SK-N-SH (cell line): ENCODE measurements around the gene NR5A1. TPM values are rescaled to one million over a fixed set of nuclear protein-coding genes. Genes with fewer than 3 reads are reported as not detected.
A peak's percentile ranks its signal among the peaks of the same experiment; 100 is the strongest.

Experiments used
- CTCF ChIA-PET: fragments of 300-600, 350-600 bp; formaldehyde crosslinking; extraction: SDS; loops from one replicate; lab custom pipeline; 2021; lab: Yijun Ruan, JAX
- POLR2A ChIA-PET: fragments of 350-600 bp; sonication (Branson Sonifier 250); formaldehyde crosslinking; extraction: SDS; loops from one replicate; lab custom pipeline; 2020; ENCODE audit warnings: antibody characterized with exemption, inconsistent platforms; lab: Yijun Ruan, JAX
- DNase-seq: peaks from one replicate; pipeline ENCODE4 v3.0.0; 2012
- H2AFZ ChIP-seq: fragments of 200-600 bp; sonication (generic); 2 replicates; pipeline ENCODE4 v1.8.1; 2016; ENCODE audit warnings: antibody characterized with exemption, mild to moderate bottlenecking, low read depth
- H3F3A ChIP-seq: fragments of 200-600 bp; sonication (generic); replicated peaks from 2 replicates; pipeline ENCODE3; 2016; ENCODE audit warnings: antibody characterized with exemption, mild to moderate bottlenecking; ENCODE audit not compliant: insufficient read depth
- H3K27ac ChIP-seq, 2 experiments: fragments of 200-500 bp in 1 of 2; fragments of 200-600 bp in 1 of 2; sonication (Bioruptor generic) in 1 of 2; sonication (generic), shearing (Covaris generic) in 1 of 2; 2 replicates each; pipeline versions ENCODE4 v1.5.1 to v1.6.1; 2014 to 2016; ENCODE audit warnings: low read depth in 2 of 2, inconsistent platforms in 1 of 2, low read length in 1 of 2, mild to moderate bottlenecking in 1 of 2, mixed read lengths in 1 of 2
- H3K27me3 ChIP-seq: fragments of 200-600 bp; sonication (generic), shearing (Covaris generic); 2 replicates; pipeline ENCODE4 v1.6.1; 2016; ENCODE audit warnings: mixed run types; ENCODE audit not compliant: insufficient read depth
- H3K36me3 ChIP-seq, 2 experiments: fragments of 200-500 bp in 1 of 2; fragments of 200-600 bp in 1 of 2; sonication (Bioruptor generic) in 1 of 2; sonication (generic) in 1 of 2; replicated peaks in 1 of 2; 2 replicates each; pipeline versions ENCODE3 to v1.5.1; 2014 to 2016; ENCODE audit warnings: low read length in 1 of 2, mild to moderate bottlenecking in 1 of 2; ENCODE audit not compliant: insufficient read depth in 2 of 2, control insufficient read depth in 1 of 2
- H3K4me1 ChIP-seq, 2 experiments: fragments of 200-500 bp in 1 of 2; fragments of 200-600 bp in 1 of 2; sonication (Bioruptor generic) in 1 of 2; sonication (generic), shearing (Covaris generic) in 1 of 2; 2 replicates each; pipeline versions ENCODE4 v1.5.1 to v1.6.1; 2014 to 2016; ENCODE audit warnings: low read depth in 1 of 2, low read length in 1 of 2, mixed run types in 1 of 2; ENCODE audit not compliant: insufficient read depth in 2 of 2, control insufficient read depth in 1 of 2
- H3K4me2 ChIP-seq: fragments of 200-600 bp; sonication (generic), shearing (Covaris generic); 2 replicates; pipeline ENCODE4 v1.6.1; 2017; ENCODE audit warnings: mixed run types
- H3K4me3 ChIP-seq, 2 experiments: fragments of 200-500 bp in 1 of 2; fragments of 200-600 bp in 1 of 2; sonication (Bioruptor generic) in 1 of 2; sonication (generic), shearing (Covaris generic) in 1 of 2; 2 replicates each; pipeline versions ENCODE4 v1.5.1 to v1.8.1; 2014 to 2016; ENCODE audit warnings: low read depth in 2 of 2, inconsistent platforms in 1 of 2, low read length in 1 of 2, mild to moderate bottlenecking in 1 of 2, mixed read lengths in 1 of 2, moderate library complexity in 1 of 2
- H3K79me2 ChIP-seq: fragments of 200-600 bp; sonication (generic); 2 replicates; pipeline ENCODE4 v1.8.1; 2017; ENCODE audit warnings: mild to moderate bottlenecking; ENCODE audit not compliant: insufficient read depth
- H3K9ac ChIP-seq: fragments of 200-600 bp; sonication (generic); 2 replicates; pipeline ENCODE4 v1.6.1; 2017; ENCODE audit warnings: mixed run types
- H3K9me2 ChIP-seq: fragments of 200-600 bp; sonication (generic); 2 replicates; pipeline ENCODE4 v1.6.1; 2017; ENCODE audit warnings: mixed run types
- H3K9me3 ChIP-seq: fragments of 200-600 bp; sonication (generic); 2 replicates; pipeline ENCODE4 v1.6.1; 2017; ENCODE audit warnings: mixed run types, mild to moderate bottlenecking, moderate library complexity
- H4K20me1 ChIP-seq: fragments of 200-600 bp; sonication (generic); 2 replicates; pipeline ENCODE4 v1.6.1; 2017; ENCODE audit warnings: mild to moderate bottlenecking, mixed run types; ENCODE audit not compliant: insufficient read depth
- CHD2 ChIP-seq: fragments of 150-350 bp; IDR thresholded peaks from 2 replicates; pipeline ENCODE4 v1.6.1; 2018; ENCODE audit warnings: low read length; ENCODE audit not compliant: partially characterized antibody
- EP300 ChIP-seq, 2 experiments: IDR thresholded peaks; 2 replicates each; pipeline versions ENCODE4 v1.4.0 to v1.6.1; 2012; ENCODE audit warnings: borderline replicate concordance in 1 of 2, low read depth in 1 of 2, low read length in 1 of 2
- EZH2phosphoT487 ChIP-seq: fragments of 200-600 bp; sonication (generic); IDR thresholded peaks from 2 replicates; pipeline ENCODE4 v1.6.1; 2017; ENCODE audit warnings: low read depth, mixed run types, mild to moderate bottlenecking, antibody characterized with exemption, moderate library complexity, borderline replicate concordance
- FOXJ3 ChIP-seq: sonication (generic); formaldehyde crosslinking; IDR thresholded peaks from 2 replicates; pipeline ENCODE4 v1.5.1; 2020; ENCODE audit warnings: mild to moderate bottlenecking, missing genetic modification reagents
- FOXM1 ChIP-seq: IDR thresholded peaks from 2 replicates; pipeline ENCODE4 v1.4.0; 2012; ENCODE audit warnings: low read depth, mild to moderate bottlenecking
- JUND ChIP-seq: IDR thresholded peaks from 2 replicates; pipeline ENCODE4 v1.4.0; 2012
- MEF2A ChIP-seq: IDR thresholded peaks from 2 replicates; pipeline ENCODE4 v1.4.0; 2012; ENCODE audit warnings: low read depth, borderline replicate concordance
- MXI1 ChIP-seq: IDR thresholded peaks from 2 replicates; pipeline ENCODE4 v1.6.1; 2012; ENCODE audit warnings: mild to moderate bottlenecking, low read depth, low read length, improper control_type of control experiment
- NRF1 ChIP-seq: IDR thresholded peaks from 2 replicates; pipeline ENCODE4 v1.6.1; 2012; ENCODE audit warnings: low read depth, mild to moderate bottlenecking, low read length
- PBX3 ChIP-seq: IDR thresholded peaks from 2 replicates; pipeline ENCODE4; 2012
- POLR2AphosphoS5 ChIP-seq: IDR thresholded peaks from 2 replicates; pipeline ENCODE4 v1.6.1; 2012; ENCODE audit warnings: low read depth, low read length
- RCOR1 ChIP-seq: fragments of 150-350 bp; IDR thresholded peaks from 2 replicates; pipeline ENCODE4 v1.6.1; 2017; ENCODE audit warnings: antibody characterized with exemption, low read length
- REST ChIP-seq: IDR thresholded peaks from 2 replicates; pipeline ENCODE4 v1.6.1; 2012; ENCODE audit warnings: mild to moderate bottlenecking, low read depth, low read length, moderate library complexity
- RXRA ChIP-seq: IDR thresholded peaks from 2 replicates; pipeline ENCODE4 v1.4.0; 2012; ENCODE audit warnings: low read depth, mild to moderate bottlenecking, borderline replicate concordance
- SIN3A ChIP-seq: IDR thresholded peaks from 2 replicates; pipeline ENCODE4 v1.6.1; 2012; ENCODE audit warnings: low read depth, mild to moderate bottlenecking, low read length, moderate library complexity, borderline replicate concordance
- SMC3 ChIP-seq: IDR thresholded peaks from 2 replicates; pipeline ENCODE4 v1.6.1; 2012; ENCODE audit warnings: low read depth, low read length, improper control_type of control experiment
- TCF12 ChIP-seq: IDR thresholded peaks from 2 replicates; pipeline ENCODE4 v1.4.0; 2012
- YY1 ChIP-seq: IDR thresholded peaks from 2 replicates; pipeline ENCODE4 v1.4.0; 2012; ENCODE audit warnings: low read depth, mild to moderate bottlenecking
- WGBS: methylation state at CpG from one replicate; pipeline ENCODE4 v1.1.6; 2017; ENCODE audit warnings: low lambda C conversion rate; 5-methylcytosine and 5-hydroxymethylcytosine counted together
- polyA plus RNA-seq, 3 experiments: library from polyadenylated mRNA; depleted of rRNA; stranded (reverse); fragments of >200 nt; gene quantifications; 2 replicates each; pipeline ENCODE4 v1.2.3, GENCODE V29; 2012

The NR5A1 gene
- polyA plus RNA-seq, 1 of the 3 experiments (the other 2 are of a cell fraction) = not detected

GRCh38 chr9:124503713-124504529, 3.3 kb downstream of the NR5A1 start:
- Histone ChIP-seq H3K9me2 (no peaks in the 10 kb centered on the region), H4K20me1 (no peaks in the 10 kb centered on the region), H3K4me3 (no peak overlapping the region; a peak in 1 of 4 replicates), H3K79me2 (no peaks in the 10 kb centered on the region), H3K9me3 (no peaks in the 10 kb centered on the region), H3K4me2 (no peak overlapping the region), H3K36me3 (no peaks in the 10 kb centered on the region), H3K27me3 (peaks cover 51% of the 10 kb centered on the region), H3K9ac (no peak overlapping the region), H3F3A (no peaks in the 10 kb centered on the region), H2AFZ (0 out of 2 replicates have a peak overlapping the region, but pooled peaks have one; percentile 24), H3K4me1 (no peaks in the 10 kb centered on the region; a peak in 1 of 4 replicates), H3K27ac (no peak overlapping the region)
- ChIA-PET POLR2A (no interaction called here), CTCF (no interaction called here)
- 5% methylated on average over 40 of the region's 76 CpGs for WGBS
- DNase-seq = peak; percentile 62
- TF ChIP-seq EZH2phosphoT487 (peak; percentile 96; the same call in 1 of the 2 replicates), POLR2AphosphoS5 (no peak), YY1 (no peak)
- TF ChIP-seq, all 33 proteins: peak for 1

GRCh38 chr9:124502711-124503702, 4.2 kb downstream of the NR5A1 start:
- peaks cover 51% of the 10 kb centered on the region for H3K27me3 ChIP-seq
- CTCF ChIA-PET = interaction anchor here (0.9 to 4.1 kb wide), 4 partner anchors 9 to 49 kb away, joined by 3 to 19 read pairs (median 8); no protein-coding TSS in a partner anchor
- 41% methylated on average over 37 of the region's 96 CpGs for WGBS

More at GRCh38 chr9:124502711-124503702, 4.2 kb downstream of the NR5A1 start:
- no peaks in the 10 kb centered on the region for H3K79me2 ChIP-seq
- H3F3A ChIP-seq = no peaks in the 10 kb centered on the region
- no peaks in the 10 kb centered on the region for H3K9me3 ChIP-seq
- no peaks in the 10 kb centered on the region for H3K36me3 ChIP-seq
- no peaks in the 10 kb centered on the region; a peak in 1 of 4 replicates for H3K4me1 ChIP-seq
- no peaks in the 10 kb centered on the region for H3K9me2 ChIP-seq
- H3K27ac ChIP-seq = no peak overlapping the region
- POLR2A ChIA-PET = no interaction called here
- no peak overlapping the region for H3K4me3 ChIP-seq
- H4K20me1 ChIP-seq = no peaks in the 10 kb centered on the region
- no peak overlapping the region for H3K4me2 ChIP-seq
- DNase-seq = peak; percentile 64
- H2AFZ ChIP-seq = no peak overlapping the region
- TF ChIP-seq JUND = no peak
- TF ChIP-seq CHD2 = no peak
- TF ChIP-seq EP300 (IDR thresholded peaks at IDR 0.05; ENCODE audit: borderline replicate concordance in 1 of 2, low read depth in 1 of 2, low read length in 1 of 2) = no peak
- TF ChIP-seq PBX3 = no peak
- TF ChIP-seq MXI1 = no peak
- no peak for TF ChIP-seq SMC3
- TF ChIP-seq RXRA = no peak
- TF ChIP-seq MEF2A = no peak
- no peak for TF ChIP-seq FOXM1
- no peak for TF ChIP-seq FOXJ3 (CRISPR knock-in tag)
- no peak for TF ChIP-seq RCOR1
- TF ChIP-seq YY1 = no peak
- no peak for TF ChIP-seq POLR2AphosphoS5
- no peak for TF ChIP-seq REST
- no peak for TF ChIP-seq TCF12
- TF ChIP-seq NRF1 = no peak
- TF ChIP-seq SIN3A = no peak
- no peak overlapping the region for H3K9ac ChIP-seq
